ENCODE results near the gene KCNH6.

Gene KCNH6

GRCh38 chr17:63505341-63505740 lies 17.8 kb upstream of the KCNH6 start:
- H3K27ac ChIP-seq, result no peak overlapping the region
- H3K4me3 ChIP-seq, result no peak overlapping the region

- H3K4me3 ChIP-seq, result no peak overlapping the region
- no peak overlapping the region for H3K27ac ChIP-seq
These were observed 16.5 kb upstream of the KCNH6 start for GRCh38 chr17:63506627-63507026.

GRCh38 chr17:63511331-63511730 lies 11.8 kb upstream of the KCNH6 start:
- Histone ChIP-seq H3K27ac (no peak overlapping the region), H3K4me3 (no peak overlapping the region)

GRCh38 chr17:63512388-63512787 lies 10.8 kb upstream of the KCNH6 start:
- Histone ChIP-seq H3K27ac (no peak overlapping the region), H3K4me3 (no peak overlapping the region)

- Histone ChIP-seq H3K27ac (no peak overlapping the region), H3K4me3 (no peak overlapping the region)
These were observed 10.1 kb upstream of the KCNH6 start for GRCh38 chr17:63512896-63513644.

GRCh38 chr17:63514477-63514876 lies 8.7 kb upstream of the KCNH6 start:
- H3K27ac ChIP-seq, result no peak overlapping the region
- H3K4me3 ChIP-seq, result no peak overlapping the region

- Histone ChIP-seq H3K4me3 (no peak overlapping the region), H3K27ac (no peak overlapping the region)
These were observed 8.2 kb upstream of the KCNH6 start for GRCh38 chr17:63514974-63515373.

- Histone ChIP-seq H3K27ac (no peak overlapping the region), H3K4me3 (no peak overlapping the region)
These were observed 7.7 kb upstream of the KCNH6 start for GRCh38 chr17:63515426-63515825.

- H3K27ac ChIP-seq, result no peak overlapping the region
- H3K4me3 ChIP-seq, result no peak overlapping the region
These were observed 6.0 kb upstream of the KCNH6 start for GRCh38 chr17:63516910-63517824.

- Histone ChIP-seq H3K4me3 (no peak overlapping the region), H3K27ac (no peak overlapping the region)
These were observed 5.2 kb upstream of the KCNH6 start for GRCh38 chr17:63517825-63518534.

GRCh38 chr17:63519116-63519881 lies 3.9 kb upstream of the KCNH6 start:
- Histone ChIP-seq H3K27ac (no peak overlapping the region), H3K4me3 (no peak overlapping the region)

GRCh38 chr17:63519972-63520882 lies 2.9 kb upstream of the KCNH6 start:
- Histone ChIP-seq H3K4me3 (no peak overlapping the region), H3K27ac (no peak overlapping the region)

GRCh38 chr17:63524051-63524450 lies 893 bp downstream of the KCNH6 start:
- Histone ChIP-seq H3K4me3 (no peak overlapping the region), H3K27ac (no peak overlapping the region)

GRCh38 chr17:63525190-63525946 lies 2.2 kb downstream of the KCNH6 start:
- Histone ChIP-seq H3K4me3 (no peak overlapping the region), H3K27ac (no peak overlapping the region)

- Histone ChIP-seq H3K27ac (no peak overlapping the region), H3K4me3 (no peak overlapping the region)
These were observed 3.7 kb downstream of the KCNH6 start for GRCh38 chr17:63526861-63527260.

- H3K4me3 ChIP-seq, result no peak overlapping the region
- H3K27ac ChIP-seq, result no peak overlapping the region
These were observed 5.0 kb downstream of the KCNH6 start for GRCh38 chr17:63528183-63528582.

GRCh38 chr17:63529711-63530556 lies 6.8 kb downstream of the KCNH6 start:
- H3K4me3 ChIP-seq, result no peak overlapping the region
- H3K27ac ChIP-seq, result no peak overlapping the region

All from skin epidermis (tissue), 12 donors.